NOMO-1 treated with dmso at 0.1 percent for 144 hours (cell line): Measurements from ENCODE around the gene IQCF6.
"Not testable (repeated sequence)": the region's sequence is repeated elsewhere in the genome, so short reads cannot be mapped to it uniquely, and the experiment has no call there.

Experiments
- DNase-seq: peaks from one replicate; lab custom pipeline; 2025; ENCODE audit not compliant: unreplicated experiment; lab: John Stamatoyannopoulos, UW

Gene IQCF6

DNA sequence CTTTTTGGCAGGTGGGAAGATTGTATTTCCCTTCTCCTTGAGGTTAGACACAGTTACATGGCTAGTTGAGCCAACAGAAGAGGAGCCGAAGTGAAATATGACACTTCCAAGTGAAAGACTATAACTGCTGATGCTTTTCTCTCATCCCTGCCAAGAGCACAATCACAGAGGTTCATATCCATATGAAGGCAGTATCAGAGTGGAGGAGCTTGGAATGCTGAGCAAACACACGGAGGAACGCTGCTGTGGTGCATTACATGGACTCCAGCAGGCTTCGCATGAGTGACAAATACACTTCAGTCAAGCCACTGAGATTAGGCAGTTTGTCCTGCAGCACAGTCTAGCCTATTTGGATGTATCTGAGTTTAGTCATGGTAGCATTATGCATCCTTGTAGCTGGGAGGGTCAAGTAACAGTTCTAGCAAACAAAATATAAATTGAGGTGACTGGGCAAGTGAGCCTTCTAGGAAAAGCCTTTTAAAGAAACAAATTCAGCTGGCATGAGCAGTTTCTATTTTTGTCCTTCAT is 5.4 kb downstream of the IQCF6 start:
- DNase-seq: no peak

DNA sequence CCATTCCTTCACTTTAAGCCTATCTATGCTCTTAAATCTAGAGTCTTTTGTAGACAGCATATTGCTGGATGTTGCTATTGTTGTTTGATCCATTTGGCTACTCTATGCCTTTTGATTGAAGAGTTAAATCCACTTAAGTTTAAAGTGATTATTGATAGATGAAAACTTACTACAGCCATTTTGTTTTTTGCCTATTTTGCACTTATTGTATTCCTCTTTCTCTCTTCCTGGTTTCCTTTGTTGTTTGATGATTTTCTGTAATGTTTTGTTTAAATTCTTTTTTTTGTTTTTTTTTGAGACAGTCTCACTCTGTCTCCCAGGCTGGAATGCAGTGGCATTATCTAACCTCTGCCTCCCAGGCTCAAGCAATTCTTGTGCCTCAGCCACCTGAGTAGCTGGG is 19.8 kb downstream of the IQCF6 start:
- DNase-seq: no peak

DNA sequence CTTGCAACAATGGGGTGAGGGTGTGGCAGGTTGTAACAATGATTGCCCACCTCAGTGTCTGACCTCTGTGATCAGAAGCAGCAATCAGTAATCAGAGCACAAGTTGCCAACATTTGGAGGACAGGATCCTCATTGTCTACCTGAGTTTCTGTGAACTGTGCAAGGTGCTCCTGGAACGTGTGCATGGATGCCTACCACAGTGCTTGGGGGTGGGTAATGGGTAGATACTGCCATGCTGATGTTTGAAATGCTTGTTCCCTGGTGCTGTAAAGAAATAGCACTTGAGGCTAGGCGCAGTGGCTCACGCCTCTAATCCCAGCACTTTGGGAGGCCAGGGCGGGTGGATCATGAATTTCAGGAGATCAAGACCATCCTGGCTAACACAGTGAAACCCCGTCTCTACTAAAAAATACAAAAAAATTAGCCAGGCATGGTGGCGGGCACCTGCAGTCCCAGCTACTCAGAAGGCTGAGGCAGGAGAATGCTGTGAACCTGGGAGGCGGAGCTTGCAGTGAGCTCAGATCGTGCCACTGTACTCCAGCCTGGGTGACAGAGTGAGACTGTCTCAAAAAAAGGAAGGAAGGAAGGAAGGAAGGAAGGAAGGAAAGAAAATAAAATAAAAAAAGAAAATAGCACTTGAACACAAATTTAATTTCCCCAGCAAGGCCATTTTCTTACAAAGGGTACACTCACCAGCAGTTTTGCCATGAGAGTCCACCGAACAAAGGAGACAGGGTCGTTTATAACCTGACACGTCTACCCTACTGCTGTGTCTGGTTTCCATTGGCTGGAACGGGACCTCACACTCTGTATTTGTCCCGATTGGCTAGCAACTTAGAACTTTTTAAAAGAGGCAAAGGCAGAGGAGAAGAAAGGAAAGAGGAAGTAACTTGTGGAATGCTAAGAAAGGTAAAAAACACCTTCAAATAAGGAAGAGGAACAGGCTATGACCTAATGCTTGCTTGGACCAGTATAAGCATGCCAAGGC is 25.0 kb downstream of the IQCF6 start:
- not testable (repeated sequence) for DNase-seq

DNA sequence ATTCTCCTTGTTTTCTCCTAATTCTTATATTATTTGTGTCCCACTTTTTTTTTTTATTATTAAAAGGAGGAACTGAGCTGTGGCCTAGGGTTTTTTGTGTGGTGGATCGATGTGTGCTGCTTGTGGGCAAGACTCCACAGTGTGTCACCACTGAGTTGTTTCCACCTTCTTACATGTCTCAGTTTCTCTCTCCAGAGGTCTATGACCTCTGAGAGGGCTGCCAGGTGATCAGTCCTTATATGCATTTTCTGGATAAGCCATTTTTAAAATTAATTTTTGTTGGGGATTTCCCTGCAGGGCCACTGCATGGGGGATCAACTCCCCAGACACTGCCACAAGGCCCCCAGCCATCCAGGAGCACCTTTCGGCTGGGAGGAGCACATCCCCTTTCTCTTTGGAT is 27.8 kb downstream of the IQCF6 start:
- DNase-seq: no peak

DNA sequence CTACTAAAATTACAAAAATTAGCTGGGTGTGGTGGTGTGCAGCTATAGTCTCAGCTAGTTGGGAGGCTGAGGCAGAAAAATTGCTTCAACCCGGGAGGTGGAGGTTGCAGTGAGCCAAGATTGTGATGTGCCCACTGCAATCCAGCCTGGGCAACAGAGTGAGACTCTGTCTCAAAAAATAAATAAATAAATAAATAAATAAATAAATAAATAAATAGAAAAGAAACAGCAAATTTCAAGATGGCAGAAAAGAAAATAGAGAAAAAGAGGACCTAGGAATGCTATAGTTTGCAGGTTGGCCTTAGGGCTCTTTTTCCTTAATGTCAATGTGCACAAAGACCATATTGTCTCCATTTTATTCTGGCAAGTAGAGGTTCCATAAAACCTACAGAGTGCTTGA is 28.2 kb downstream of the IQCF6 start:
- no peak for DNase-seq

DNA sequence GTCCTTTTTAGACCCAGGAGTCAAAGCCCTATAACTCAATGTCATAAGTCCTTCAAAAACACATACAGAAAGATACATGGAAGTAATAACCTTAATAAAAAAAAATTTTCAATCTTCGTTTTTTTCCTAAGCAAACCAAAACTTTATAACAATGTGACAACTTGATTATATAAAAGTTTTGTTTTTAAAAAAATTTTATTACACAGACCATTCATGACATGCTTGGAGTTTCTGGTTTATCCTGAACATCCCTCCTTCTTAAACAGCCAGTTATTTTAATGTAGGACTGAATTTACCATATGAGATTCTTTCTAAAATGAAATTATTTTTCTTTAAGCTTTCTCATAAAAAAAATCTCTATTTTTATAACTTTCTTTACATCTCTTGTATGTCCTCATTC is 30.7 kb downstream of the IQCF6 start:
- DNase-seq: no peak

DNA sequence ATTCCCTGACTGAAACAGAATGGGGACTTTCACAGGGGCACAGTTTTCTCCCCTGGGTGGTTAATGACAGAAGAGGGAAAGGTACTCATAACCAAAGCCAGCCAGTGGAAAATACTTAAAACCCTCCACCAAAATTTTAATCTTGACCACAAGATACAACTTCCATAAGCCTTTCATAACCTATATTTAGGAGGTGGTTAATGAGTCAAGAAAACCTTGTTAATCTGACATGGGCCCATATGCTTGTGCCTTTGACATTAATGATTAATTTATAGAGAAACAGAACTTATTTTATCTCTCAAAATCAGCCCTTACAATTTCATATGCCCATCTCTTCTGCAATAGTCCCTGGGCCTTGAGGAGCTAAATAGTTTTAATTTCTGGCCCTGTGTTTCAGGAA is 31.2 kb downstream of the IQCF6 start:
- no peak for DNase-seq

DNA sequence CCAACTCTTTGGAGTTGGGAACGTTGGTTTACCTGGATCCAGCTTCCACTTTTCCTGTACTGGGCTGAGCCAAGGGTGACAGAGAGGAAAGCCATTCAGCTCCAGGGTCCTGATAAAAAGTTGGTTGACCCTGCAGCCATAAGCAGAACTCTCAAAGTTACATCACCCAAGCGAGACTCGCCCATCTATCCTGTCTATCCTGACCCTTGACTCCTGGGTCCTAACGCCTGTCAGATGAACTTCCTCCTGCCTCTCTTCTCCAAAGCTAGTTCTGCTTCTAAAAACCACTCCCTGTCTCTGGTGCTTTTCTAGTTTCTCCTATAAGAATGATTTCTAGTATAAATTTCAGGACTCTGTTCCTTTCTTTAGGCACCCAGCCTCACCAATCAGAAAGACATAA is 36.1 kb downstream of the IQCF6 start:
- peak; percentile 76 for DNase-seq

DNA sequence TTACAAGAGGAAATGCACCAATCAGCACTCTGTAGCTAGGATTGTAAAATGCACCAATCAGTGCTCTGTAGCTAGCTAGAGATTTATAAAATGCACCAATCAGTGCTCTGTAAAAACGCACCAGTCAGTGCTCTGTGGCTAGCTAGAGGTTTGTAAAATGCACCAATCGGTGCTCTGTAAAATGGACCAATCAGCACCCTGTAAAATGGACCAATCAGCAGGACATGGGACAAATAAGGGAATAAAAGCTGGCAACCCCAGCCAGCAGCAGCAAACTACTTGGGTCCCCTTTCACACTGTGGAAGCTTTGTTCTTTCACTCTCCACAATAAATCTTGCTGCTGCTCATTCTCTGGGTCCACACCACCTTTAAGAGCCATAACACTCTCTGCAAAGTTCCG is 36.7 kb downstream of the IQCF6 start:
- DNase-seq: not testable (repeated sequence)

DNA sequence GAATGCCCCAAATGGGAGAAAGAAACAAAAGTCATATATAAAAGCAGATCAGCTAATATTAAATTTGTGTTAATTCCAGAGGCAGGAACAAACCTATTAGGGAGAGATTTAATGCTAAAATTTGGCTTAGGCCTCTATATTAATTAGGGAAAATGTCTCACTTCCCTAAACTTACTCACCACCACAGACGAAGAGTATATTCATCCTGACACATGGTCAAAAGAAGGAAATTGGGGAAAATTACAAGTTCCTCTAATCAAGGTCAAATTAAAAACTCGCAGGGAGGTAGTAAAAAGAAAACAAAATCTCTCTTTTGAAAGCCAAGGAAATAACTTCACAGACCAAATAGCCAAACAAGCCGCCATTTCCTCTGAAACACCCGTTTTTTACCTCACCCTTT is 39.9 kb downstream of the IQCF6 start:
- no peak for DNase-seq

DNA sequence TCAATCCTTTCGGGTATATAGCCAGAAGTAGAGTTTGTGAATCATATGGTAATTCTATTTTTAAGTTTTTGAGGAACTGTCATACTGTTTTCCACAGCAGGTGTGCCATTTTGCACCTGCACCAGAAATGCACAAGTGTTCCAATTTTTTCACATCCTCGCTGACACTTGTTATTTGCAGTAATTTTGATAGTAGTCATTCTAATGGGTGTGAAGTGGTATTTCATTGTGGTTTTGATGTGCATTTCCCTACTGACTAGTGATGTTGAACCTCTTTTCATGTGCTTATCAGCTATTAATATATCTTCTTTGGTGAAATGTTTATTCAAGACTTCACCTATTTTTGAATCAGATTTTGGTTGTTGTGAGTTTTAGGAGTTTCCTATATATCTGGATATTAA is 43.1 kb downstream of the IQCF6 start:
- no peak for DNase-seq

DNA sequence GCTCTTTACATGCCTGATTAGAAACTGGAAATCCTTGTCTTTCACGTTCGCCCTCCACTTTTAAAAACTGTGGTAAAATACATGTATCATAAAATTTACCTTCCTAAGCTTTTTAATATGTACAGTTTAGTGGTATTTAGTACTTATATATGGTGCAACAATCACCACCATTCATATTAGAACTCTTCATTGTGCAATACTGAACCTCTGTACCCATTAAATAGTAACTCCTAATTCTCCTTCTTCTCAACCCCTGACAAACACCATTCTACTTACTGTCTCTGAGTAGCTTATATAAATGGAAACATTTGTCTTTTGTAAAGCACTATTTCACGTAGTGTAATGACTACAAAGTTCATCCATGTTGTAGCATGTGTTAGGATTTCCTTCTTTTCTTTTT is 44.0 kb downstream of the IQCF6 start:
- DNase-seq: no peak

DNA sequence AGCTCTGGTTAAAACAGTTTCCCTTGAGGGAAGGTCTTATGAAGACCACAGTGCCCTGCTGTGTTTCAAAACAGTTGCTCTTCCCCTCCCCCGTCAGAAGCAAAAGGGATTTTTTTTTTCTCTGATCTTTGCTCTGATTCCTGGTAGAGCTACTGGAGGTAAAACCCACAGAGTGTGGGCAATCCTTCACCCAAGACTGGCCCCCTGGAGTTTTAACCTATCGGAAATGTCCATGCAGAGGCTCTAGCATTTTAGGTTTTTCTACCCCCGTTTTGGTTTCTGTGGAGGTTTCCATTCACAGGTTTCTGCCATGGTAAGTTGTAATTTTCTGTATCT is 44.5 kb downstream of the IQCF6 start:
- no peak for DNase-seq

DNA sequence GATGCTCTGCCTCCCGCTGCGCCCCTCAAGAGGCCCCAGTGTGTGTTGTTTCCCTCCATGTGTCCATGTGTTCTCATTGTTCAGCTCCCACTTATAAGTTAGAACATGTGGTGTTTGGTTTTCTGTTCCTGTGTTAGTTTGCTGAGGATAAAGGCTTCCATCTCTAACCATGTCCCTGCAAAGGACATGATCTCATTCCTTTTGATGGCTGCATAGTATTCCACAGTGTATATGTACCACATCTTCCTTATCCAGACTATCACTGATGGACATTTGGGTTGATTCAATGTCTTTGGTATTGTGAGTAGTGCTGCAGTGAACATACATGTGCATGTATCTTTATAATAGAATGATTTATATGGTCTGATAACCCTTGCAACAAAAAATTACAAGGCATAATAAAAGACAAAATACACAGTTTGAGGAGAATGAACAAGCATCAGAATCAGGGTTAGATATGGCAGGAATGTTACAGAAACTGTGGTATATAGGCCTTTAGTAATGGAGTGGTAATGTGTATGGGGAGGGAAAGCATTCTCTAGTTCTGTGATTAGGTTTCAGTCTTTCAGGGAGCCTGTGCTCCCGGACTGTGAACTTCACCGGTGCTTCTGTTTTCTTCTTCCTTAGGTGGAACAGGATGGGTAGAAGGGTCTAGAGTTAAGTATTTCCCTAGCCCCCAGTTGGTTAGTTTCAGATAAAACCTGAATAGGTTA is 45.0 kb downstream of the IQCF6 start:
- no peak for DNase-seq

DNA sequence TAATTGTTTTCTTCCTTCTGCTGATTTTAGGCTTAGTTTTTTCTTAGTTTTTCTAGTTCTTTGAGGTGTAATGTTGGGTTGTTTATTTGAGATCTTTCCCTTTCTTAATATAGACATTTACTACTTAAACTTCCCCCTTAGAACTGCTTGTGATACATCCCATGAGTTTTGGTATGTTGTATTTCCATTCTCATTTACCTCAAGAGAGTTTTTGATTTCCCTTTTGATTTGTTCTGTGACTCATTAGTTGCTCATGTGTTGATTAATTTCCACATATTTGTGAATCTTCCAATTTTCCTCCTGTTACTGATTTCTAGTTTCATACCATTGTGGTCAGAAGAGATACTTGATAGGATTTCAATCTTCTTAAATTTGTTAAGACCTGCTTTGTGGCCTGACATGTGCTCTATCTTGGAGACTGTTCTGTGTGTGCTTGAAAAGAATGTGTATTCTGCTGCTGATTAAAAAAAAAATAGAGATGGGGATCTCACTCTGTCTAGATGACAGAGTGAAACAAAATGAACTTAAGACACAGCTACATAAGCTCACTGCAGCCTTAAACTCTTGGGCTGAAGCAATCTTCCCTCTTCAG is 49.9 kb downstream of the IQCF6 start:
- no peak for DNase-seq
